NB4 (cell line): ENCODE data around the gene PAGE5.

Experiments used
- MYC ChIP-seq: IDR thresholded peaks from 2 replicates; pipeline ENCODE4 v1.6.1; 2011; ENCODE audit warnings: low read depth, low read length
- POLR2A ChIP-seq: IDR thresholded peaks from 2 replicates; pipeline ENCODE4 v1.6.1; 2011; ENCODE audit warnings: mild to moderate bottlenecking; ENCODE audit not compliant: insufficient read length; ENCODE audit errors: extremely low read depth
- TF ChIP-seq, protein P1 (sequence below): IDR thresholded peaks from one replicate; pipeline ENCODE4 v1.5.1; 2012; ENCODE audit warnings: low read depth, low read length
- TF ChIP-seq, protein P2 (sequence below): IDR thresholded peaks from 2 replicates; pipeline ENCODE4 v1.6.1; 2011; ENCODE audit warnings: low read depth, low read length

DNA sequence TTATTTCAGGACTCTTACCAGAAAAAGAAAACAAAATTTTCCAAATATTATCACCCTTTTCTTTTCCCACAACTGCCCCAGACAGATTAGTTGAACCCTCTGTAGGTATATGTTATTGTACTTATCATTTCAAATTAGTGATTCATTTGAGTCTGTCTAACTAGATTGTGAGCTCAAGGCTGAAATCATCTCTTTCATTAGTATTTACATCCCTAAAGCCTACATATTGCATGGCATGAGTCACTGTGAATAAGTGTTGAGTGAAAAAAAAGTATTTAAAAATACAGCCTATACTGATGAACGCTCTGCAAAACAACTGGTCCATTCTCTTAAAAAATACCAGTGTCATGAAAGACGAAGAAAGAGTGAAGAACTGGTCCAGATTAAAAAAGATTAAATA, 40.7 kb downstream of the PAGE5 start:
- TF ChIP-seq, protein P1, sequence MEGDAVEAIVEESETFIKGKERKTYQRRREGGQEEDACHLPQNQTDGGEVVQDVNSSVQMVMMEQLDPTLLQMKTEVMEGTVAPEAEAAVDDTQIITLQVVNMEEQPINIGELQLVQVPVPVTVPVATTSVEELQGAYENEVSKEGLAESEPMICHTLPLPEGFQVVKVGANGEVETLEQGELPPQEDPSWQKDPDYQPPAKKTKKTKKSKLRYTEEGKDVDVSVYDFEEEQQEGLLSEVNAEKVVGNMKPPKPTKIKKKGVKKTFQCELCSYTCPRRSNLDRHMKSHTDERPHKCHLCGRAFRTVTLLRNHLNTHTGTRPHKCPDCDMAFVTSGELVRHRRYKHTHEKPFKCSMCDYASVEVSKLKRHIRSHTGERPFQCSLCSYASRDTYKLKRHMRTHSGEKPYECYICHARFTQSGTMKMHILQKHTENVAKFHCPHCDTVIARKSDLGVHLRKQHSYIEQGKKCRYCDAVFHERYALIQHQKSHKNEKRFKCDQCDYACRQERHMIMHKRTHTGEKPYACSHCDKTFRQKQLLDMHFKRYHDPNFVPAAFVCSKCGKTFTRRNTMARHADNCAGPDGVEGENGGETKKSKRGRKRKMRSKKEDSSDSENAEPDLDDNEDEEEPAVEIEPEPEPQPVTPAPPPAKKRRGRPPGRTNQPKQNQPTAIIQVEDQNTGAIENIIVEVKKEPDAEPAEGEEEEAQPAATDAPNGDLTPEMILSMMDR: no peak
- TF ChIP-seq POLR2A: no peak
- no peak for TF ChIP-seq MYC
- TF ChIP-seq, protein P2, sequence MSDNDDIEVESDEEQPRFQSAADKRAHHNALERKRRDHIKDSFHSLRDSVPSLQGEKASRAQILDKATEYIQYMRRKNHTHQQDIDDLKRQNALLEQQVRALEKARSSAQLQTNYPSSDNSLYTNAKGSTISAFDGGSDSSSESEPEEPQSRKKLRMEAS: no peak
